Measurements from ENCODE around the gene SCFD2. TPM values are rescaled to one million over a fixed set of nuclear protein-coding genes. Genes with fewer than 3 reads are reported as not detected.

SCFD2 gene
- total RNA-seq, 1 experiment from 2014 or later: 36.6 TPM

DNA sequence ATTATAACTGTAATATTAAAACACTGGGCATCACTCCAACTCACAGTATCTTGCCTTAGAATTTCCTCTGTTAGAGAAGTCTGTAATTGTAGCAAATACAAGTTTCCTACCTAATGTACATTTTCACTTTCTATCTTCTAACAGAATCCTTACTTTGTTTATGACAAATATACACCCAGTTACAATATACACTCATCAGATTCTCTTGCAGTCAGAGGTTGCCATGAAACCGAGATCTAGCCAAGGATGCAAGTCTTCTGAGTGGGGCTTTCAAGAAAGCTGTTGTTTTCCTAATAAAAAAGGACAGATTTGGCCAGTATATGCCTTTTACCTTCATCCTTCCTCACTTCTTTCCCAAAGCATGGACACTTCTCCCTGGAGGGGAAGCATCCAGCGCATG, 228.9 kb downstream of the SCFD2 start:
- Histone ChIP-seq H2AFZ (ENCODE audit: low read length) (no peak overlapping the region), H3K4me2 (ENCODE audit: low read length) (no peak overlapping the region), H3K79me2 (ENCODE audit: low read length) (no peaks in the 10 kb centered on the region), H4K20me1 (ENCODE audit: low read length) (no peaks in the 10 kb centered on the region), H3K4me3 (ENCODE audit: low read length) (no peak overlapping the region), H3K9me2 (replicated peaks; ENCODE audit: low read length) (0 out of 2 replicates have a peak, but pooled peaks cover 2% of the 10 kb centered on the region), H3K36me3 (ENCODE audit: low read depth, low read length) (no peaks in the 10 kb centered on the region), H3K27ac (ENCODE audit: low read length) (no peak overlapping the region), H3F3A (ENCODE audit: low read length, unreplicated experiment) (no peaks in the 10 kb centered on the region), H3K9ac (ENCODE audit: low read length) (no peak overlapping the region), H3K4me1 (ENCODE audit: insufficient read depth, low read length) (no peaks in the 10 kb centered on the region), H3K9me3 (ENCODE audit: low read length) (no peaks in the 10 kb centered on the region), H3K27me3 (ENCODE audit: low read length) (no peaks in the 10 kb centered on the region)
- ChIA-PET POLR2A (ENCODE audit: unreplicated experiment) (no interaction called here), CTCF (no interaction called here)
- DNase-seq (no peak), ATAC-seq (no peak)
- BruUV-seq (replicated peaks): no TSS peak
- TF ChIP-seq EZH2phosphoT487 (IDR thresholded peaks at IDR 0.05; ENCODE audit: borderline replicate concordance, low read length) (no peak), EZH2 (IDR thresholded peaks at IDR 0.05; ENCODE audit: low read length, unreplicated experiment) (no peak)
- TF ChIP-seq, protein P1, sequence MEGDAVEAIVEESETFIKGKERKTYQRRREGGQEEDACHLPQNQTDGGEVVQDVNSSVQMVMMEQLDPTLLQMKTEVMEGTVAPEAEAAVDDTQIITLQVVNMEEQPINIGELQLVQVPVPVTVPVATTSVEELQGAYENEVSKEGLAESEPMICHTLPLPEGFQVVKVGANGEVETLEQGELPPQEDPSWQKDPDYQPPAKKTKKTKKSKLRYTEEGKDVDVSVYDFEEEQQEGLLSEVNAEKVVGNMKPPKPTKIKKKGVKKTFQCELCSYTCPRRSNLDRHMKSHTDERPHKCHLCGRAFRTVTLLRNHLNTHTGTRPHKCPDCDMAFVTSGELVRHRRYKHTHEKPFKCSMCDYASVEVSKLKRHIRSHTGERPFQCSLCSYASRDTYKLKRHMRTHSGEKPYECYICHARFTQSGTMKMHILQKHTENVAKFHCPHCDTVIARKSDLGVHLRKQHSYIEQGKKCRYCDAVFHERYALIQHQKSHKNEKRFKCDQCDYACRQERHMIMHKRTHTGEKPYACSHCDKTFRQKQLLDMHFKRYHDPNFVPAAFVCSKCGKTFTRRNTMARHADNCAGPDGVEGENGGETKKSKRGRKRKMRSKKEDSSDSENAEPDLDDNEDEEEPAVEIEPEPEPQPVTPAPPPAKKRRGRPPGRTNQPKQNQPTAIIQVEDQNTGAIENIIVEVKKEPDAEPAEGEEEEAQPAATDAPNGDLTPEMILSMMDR (conservative IDR thresholded peaks at IDR 0.05; ENCODE audit: low read depth, low read length): no peak
- intact Hi-C loops (cut with micrococcal nuclease): no loop called here

DNA sequence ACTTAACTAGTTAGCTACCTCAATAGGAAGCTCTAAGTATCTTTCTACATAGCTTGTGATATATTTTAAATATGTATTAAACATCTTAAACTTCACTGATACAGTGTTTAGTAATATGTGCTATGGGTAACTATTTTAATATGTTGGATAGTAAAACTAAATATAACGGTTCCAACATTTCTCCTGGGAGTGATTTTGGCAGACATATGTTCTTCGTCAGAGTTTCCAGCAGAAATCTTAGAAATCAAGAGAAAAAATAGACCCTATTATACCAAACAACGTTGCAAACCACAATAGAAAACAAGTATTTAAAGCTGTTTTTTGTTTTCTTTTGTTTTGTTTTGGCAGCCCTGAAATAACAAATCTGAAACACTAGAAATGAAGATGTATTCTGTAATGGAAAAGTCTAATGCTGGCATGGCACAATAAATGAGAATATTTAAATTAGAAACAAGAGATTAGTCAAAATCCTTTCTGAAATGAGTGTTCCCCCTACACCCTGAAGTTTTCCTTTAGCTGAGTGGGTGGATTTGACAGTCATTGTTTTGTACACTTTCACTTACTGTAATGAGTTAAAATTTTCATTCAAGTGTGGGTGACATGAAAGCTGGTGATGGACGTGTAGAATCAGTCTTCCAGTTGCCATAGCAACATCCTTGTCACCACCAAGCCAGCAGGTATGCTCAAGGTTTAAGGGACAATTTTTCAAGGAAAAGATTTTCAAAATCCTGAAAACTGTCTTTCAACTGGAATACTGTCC, 233.5 kb downstream of the SCFD2 start:
- POLR2A ChIA-PET (ENCODE audit: unreplicated experiment): no interaction called here
- Histone ChIP-seq H3K36me3 (ENCODE audit: low read depth, low read length) (no peaks in the 10 kb centered on the region), H3K4me3 (ENCODE audit: low read length) (no peak overlapping the region), H3K9me3 (ENCODE audit: low read length) (no peaks in the 10 kb centered on the region), H2AFZ (ENCODE audit: low read length) (no peak overlapping the region), H3K4me1 (ENCODE audit: insufficient read depth, low read length) (no peaks in the 10 kb centered on the region), H3K79me2 (ENCODE audit: low read length) (no peaks in the 10 kb centered on the region), H3F3A (ENCODE audit: low read length, unreplicated experiment) (no peaks in the 10 kb centered on the region), H3K4me2 (ENCODE audit: low read length) (no peak overlapping the region), H4K20me1 (ENCODE audit: low read length) (no peaks in the 10 kb centered on the region), H3K27me3 (ENCODE audit: low read length) (no peaks in the 10 kb centered on the region), H3K27ac (ENCODE audit: low read length) (no peak overlapping the region), H3K9me2 (replicated peaks; ENCODE audit: low read length) (no peaks in the 10 kb centered on the region), H3K9ac (ENCODE audit: low read length) (no peak overlapping the region)
- intact Hi-C loops (cut with micrococcal nuclease): no loop called here
- ATAC-seq (no peak), DNase-seq (no peak)
- no TSS peak for BruUV-seq (replicated peaks)
- CTCF ChIA-PET: no interaction called here
- TF ChIP-seq, protein P1 (conservative IDR thresholded peaks at IDR 0.05; ENCODE audit: low read depth, low read length): no peak
- no peak for TF ChIP-seq EZH2 (IDR thresholded peaks at IDR 0.05; ENCODE audit: low read length, unreplicated experiment)
- TF ChIP-seq EZH2phosphoT487 (IDR thresholded peaks at IDR 0.05; ENCODE audit: borderline replicate concordance, low read length): no peak

DNA sequence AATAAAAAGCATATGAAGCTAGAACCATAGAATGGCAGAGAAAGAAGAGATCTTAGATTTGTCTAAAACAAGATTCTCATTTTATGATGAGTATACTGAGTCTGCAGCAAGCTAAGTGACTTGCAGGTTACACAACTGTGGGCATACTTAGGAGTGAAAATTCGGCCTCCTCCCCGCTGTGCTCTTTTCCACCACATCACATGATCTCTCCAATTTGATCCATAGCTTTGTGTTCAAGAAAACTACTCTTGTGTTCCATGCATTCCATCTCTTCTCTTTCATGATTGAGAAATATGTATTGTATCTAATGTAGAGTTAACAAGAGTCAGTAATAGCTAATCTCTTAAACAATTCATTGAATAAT, 234.3 kb downstream of the SCFD2 start:
- Histone ChIP-seq H3K4me3 (ENCODE audit: low read length) (no peak overlapping the region), H3K4me2 (ENCODE audit: low read length) (no peak overlapping the region), H3K9ac (ENCODE audit: low read length) (no peak overlapping the region), H3K27me3 (ENCODE audit: low read length) (no peaks in the 10 kb centered on the region), H3K36me3 (ENCODE audit: low read depth, low read length) (no peaks in the 10 kb centered on the region), H2AFZ (ENCODE audit: low read length) (no peak overlapping the region), H3K79me2 (ENCODE audit: low read length) (no peaks in the 10 kb centered on the region), H3K9me2 (replicated peaks; ENCODE audit: low read length) (no peaks in the 10 kb centered on the region), H3K27ac (ENCODE audit: low read length) (no peak overlapping the region), H3K9me3 (ENCODE audit: low read length) (no peaks in the 10 kb centered on the region), H3F3A (ENCODE audit: low read length, unreplicated experiment) (no peaks in the 10 kb centered on the region), H3K4me1 (ENCODE audit: insufficient read depth, low read length) (no peaks in the 10 kb centered on the region), H4K20me1 (ENCODE audit: low read length) (no peaks in the 10 kb centered on the region)
- ChIA-PET POLR2A (ENCODE audit: unreplicated experiment) (no interaction called here), CTCF (no interaction called here)
- no peak for TF ChIP-seq EZH2 (IDR thresholded peaks at IDR 0.05; ENCODE audit: low read length, unreplicated experiment)
- TF ChIP-seq EZH2phosphoT487 (IDR thresholded peaks at IDR 0.05; ENCODE audit: borderline replicate concordance, low read length): no peak
- TF ChIP-seq, protein P1 (conservative IDR thresholded peaks at IDR 0.05; ENCODE audit: low read depth, low read length): no peak
- no TSS peak for BruUV-seq (replicated peaks)
- intact Hi-C loops (cut with micrococcal nuclease): no loop called here
- no peak for DNase-seq
- ATAC-seq: no peak

Data from PC-3 (cell line).